ENCODE data around the gene DUSP6.
"Not testable (repeated sequence)": the region's sequence is repeated elsewhere in the genome, so short reads cannot be mapped to it uniquely, and the experiment has no call there.

Gene DUSP6

GRCh38 chr12:89350630-89351488, 1.4 kb downstream of the DUSP6 start:
- no peak for DNase-seq

GRCh38 chr12:89350260-89350629, 2.1 kb downstream of the DUSP6 start:
- no peak for DNase-seq

- no peak for DNase-seq
Observed at GRCh38 chr12:89349814-89350213, 2.5 kb downstream of the DUSP6 start.

- no peak for DNase-seq
Observed at GRCh38 chr12:89348894-89349699, 3.2 kb downstream of the DUSP6 start.

- no peak for DNase-seq
Observed at GRCh38 chr12:89347325-89347829, 4.9 kb downstream of the DUSP6 start.

- DNase-seq = no peak
Observed at GRCh38 chr12:89346741-89347324, 5.5 kb downstream of the DUSP6 start.

- no peak for DNase-seq
Observed at GRCh38 chr12:89345830-89346740, 6.2 kb downstream of the DUSP6 start.

- no peak for DNase-seq
Observed at GRCh38 chr12:89345376-89345775, 6.9 kb downstream of the DUSP6 start.

- no peak for DNase-seq
Observed at GRCh38 chr12:89344862-89345202, 7.5 kb downstream of the DUSP6 start.

- no peak for DNase-seq
Observed at GRCh38 chr12:89344043-89344861, 8.0 kb downstream of the DUSP6 start.

- DNase-seq = no peak
Observed at GRCh38 chr12:89343127-89343526, 9.2 kb downstream of the DUSP6 start.

- no peak for DNase-seq
Observed at GRCh38 chr12:89340861-89341260, 11.4 kb downstream of the DUSP6 start.

GRCh38 chr12:89339526-89339925, 12.8 kb downstream of the DUSP6 start:
- DNase-seq = no peak

- not testable (repeated sequence) for DNase-seq
Observed at GRCh38 chr12:89337136-89337535, 15.2 kb downstream of the DUSP6 start.

GRCh38 chr12:89335452-89336244, 16.7 kb downstream of the DUSP6 start:
- DNase-seq = no peak

GRCh38 chr12:89334548-89335169, 17.6 kb downstream of the DUSP6 start:
- no peak for DNase-seq

GRCh38 chr12:89333564-89334252, 18.6 kb downstream of the DUSP6 start:
- DNase-seq = no peak

- DNase-seq = no peak
Observed at GRCh38 chr12:89328151-89329030, 23.9 kb downstream of the DUSP6 start.
